Measurements from ENCODE around the gene KSR1. TPM values are rescaled to one million over a fixed set of nuclear protein-coding genes. Genes with fewer than 3 reads are reported as not detected.

KSR1 gene
- total and polyA plus RNA-seq, 9 of the 15 experiments (the other 6 are each of a cell fraction or from before 2014, with no cell fraction given): 1.4 to 51.7 (median 18.4) TPM

GRCh38 chr17:27633312-27634025 is 177.2 kb downstream of the KSR1 start (continued):
- TF ChIP-seq RERE (CRISPR knock-in tag; IDR thresholded peaks at IDR 0.05; ENCODE audit: borderline replicate concordance): no peak
- TF ChIP-seq RCOR1 (IDR thresholded peaks at IDR 0.05; ENCODE audit: borderline replicate concordance in 1 of 2, low read depth in 2 of 2, low read length in 2 of 2): no peak
- TF ChIP-seq ZNF280B (CRISPR knock-in tag; IDR thresholded peaks at IDR 0.05): no peak
- no peak for TF ChIP-seq ZNF668 (CRISPR knock-in tag; IDR thresholded peaks at IDR 0.05)
- peak; percentile 67 for TF ChIP-seq SMARCA4 (IDR thresholded peaks at IDR 0.05)
- TF ChIP-seq TCFL5 (CRISPR knock-in tag; conservative IDR thresholded peaks at IDR 0.05): no peak
- TF ChIP-seq STAG1 (CRISPR knock-in tag; IDR thresholded peaks at IDR 0.05; ENCODE audit: borderline replicate concordance): no peak
- 0 out of 6 replicates have a peak, but pooled peaks of 1 of the 3 experiments have one; percentile 20 for TF ChIP-seq ZBTB11 (CRISPR knock-in tag; IDR thresholded peaks at IDR 0.05)
- TF ChIP-seq THRAP3 (IDR thresholded peaks at IDR 0.05; ENCODE audit: borderline replicate concordance): no peak
- no peak for TF ChIP-seq MXD1 (CRISPR knock-in tag; IDR thresholded peaks at IDR 0.05; ENCODE audit: borderline replicate concordance, poor library complexity, severe bottlenecking)
- TF ChIP-seq ZNF76 (CRISPR knock-in tag; IDR thresholded peaks at IDR 0.05; ENCODE audit: borderline replicate concordance): no peak
- TF ChIP-seq RHOXF2B (CRISPR knock-in tag; conservative IDR thresholded peaks at IDR 0.05): no peak
- TF ChIP-seq ZNF41 (CRISPR knock-in tag; conservative IDR thresholded peaks at IDR 0.05): no peak
- TF ChIP-seq BACH1 (tag; IDR thresholded peaks at IDR 0.05): peak; percentile 81
